ENCODE data around the gene CACNA1B. TPM values are rescaled to one million over a fixed set of nuclear protein-coding genes. Genes with fewer than 3 reads are reported as not detected.

CACNA1B gene
- total and polyA plus RNA-seq, 8 donors = 0.03 to 2.2 (median 0.51) TPM; not detected in 2

- Histone ChIP-seq H3K27ac (no peak overlapping the region), H3K27me3 (peaks cover 0 to 67% (median 34%) of the 10 kb centered on the region in 3 donors), H3K4me1 (peaks cover 5 to 15% (median 12%) of the 10 kb centered on the region in 4 donors), H3K36me3 (no peaks in the 10 kb centered on the region), H3K4me3 (peak overlapping the region; percentile 3 to 26 (median 15)), H3K9me3 (no peaks in the 10 kb centered on the region)
- TF ChIP-seq POLR2A (IDR thresholded peaks at IDR 0.05) (no peak), EP300 (IDR thresholded peaks at IDR 0.05) (no peak)
- DNase-seq = peak; percentile 13 to 30
- intact Hi-C loops (cut with DNase I; ENCODE audit: low total_unique reads) = no loop called here
- WGBS, 5 donors = 2 to 8% (median 5%) methylated on average over 13 to 67 of the region's 69 CpGs
Measured at GRCh38 chr9:138022756-138023393, 145.3 kb downstream of the CACNA1B start.

DNA sequence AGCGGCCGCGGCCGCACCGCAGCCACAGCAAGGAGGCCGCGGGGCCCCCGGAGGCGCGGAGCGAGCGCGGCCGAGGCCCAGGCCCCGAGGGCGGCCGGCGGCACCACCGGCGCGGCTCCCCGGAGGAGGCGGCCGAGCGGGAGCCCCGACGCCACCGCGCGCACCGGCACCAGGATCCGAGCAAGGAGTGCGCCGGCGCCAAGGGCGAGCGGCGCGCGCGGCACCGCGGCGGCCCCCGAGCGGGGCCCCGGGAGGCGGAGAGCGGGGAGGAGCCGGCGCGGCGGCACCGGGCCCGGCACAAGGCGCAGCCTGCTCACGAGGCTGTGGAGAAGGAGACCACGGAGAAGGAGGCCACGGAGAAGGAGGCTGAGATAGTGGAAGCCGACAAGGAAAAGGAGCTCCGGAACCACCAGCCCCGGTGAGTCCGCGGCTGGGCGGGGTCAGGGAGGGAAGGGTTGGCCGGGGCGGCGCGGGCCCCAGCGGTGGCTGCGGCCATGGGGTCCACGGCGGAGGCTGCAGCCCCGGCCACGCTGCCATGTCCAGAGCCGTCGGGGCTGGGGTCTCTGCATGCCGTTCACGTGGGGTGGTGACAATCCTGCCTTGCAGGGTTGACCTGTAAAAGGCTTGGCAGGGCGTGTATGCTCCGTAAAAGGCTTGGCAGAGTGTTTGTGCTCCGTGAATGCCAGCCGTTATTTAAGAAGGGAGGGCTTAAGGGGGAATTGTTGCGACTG is 146.0 kb downstream of the CACNA1B start:
- H3K36me3 ChIP-seq = no peaks in the 10 kb centered on the region
- intact Hi-C loops (cut with DNase I; ENCODE audit: low total_unique reads) = no loop called here
- H3K27me3 ChIP-seq = peaks cover 0 to 67% (median 34%) of the 10 kb centered on the region in 3 donors
- DNase-seq = peak; percentile 2 to 17
- peaks cover 0 to 1% (median 0%) of the 10 kb centered on the region in 4 donors for H3K9me3 ChIP-seq
- H3K4me1 ChIP-seq = peaks cover 5 to 15% (median 12%) of the 10 kb centered on the region in 4 donors
- H3K4me3 ChIP-seq = peak overlapping the region in 2 of 4 donors; percentile 3 to 26
- TF ChIP-seq CTCF (IDR thresholded peaks at IDR 0.05) (no peak), POLR2AphosphoS5 (IDR thresholded peaks at IDR 0.05) (no peak), EP300 (IDR thresholded peaks at IDR 0.05) (no peak), POLR2A (IDR thresholded peaks at IDR 0.05) (no peak)
- no peak overlapping the region for H3K27ac ChIP-seq
- WGBS, 5 donors = 4 to 8% (median 5%) methylated on average over 18 to 84 of the region's 84 CpGs

GRCh38 chr9:138024131-138024530 is 146.5 kb downstream of the CACNA1B start:
- peaks cover 0 to 67% (median 34%) of the 10 kb centered on the region in 3 donors for H3K27me3 ChIP-seq
- DNase-seq = peak in 1 of 2 donors; percentile 17
- TF ChIP-seq CTCF (IDR thresholded peaks at IDR 0.05) = no peak
- TF ChIP-seq POLR2AphosphoS5 (IDR thresholded peaks at IDR 0.05) = no peak
- TF ChIP-seq POLR2A (IDR thresholded peaks at IDR 0.05) = no peak
- H3K4me1 ChIP-seq = peaks cover 5 to 15% (median 12%) of the 10 kb centered on the region in 4 donors
- H3K27ac ChIP-seq = no peak overlapping the region
- intact Hi-C loops (cut with DNase I; ENCODE audit: low total_unique reads) = no loop called here
- no peaks in the 10 kb centered on the region for H3K36me3 ChIP-seq
- H3K4me3 ChIP-seq = no peak overlapping the region
- 86 to 95% (median 88%) methylated on average over 9 of the region's 9 CpGs for WGBS, 5 donors
- H3K9me3 ChIP-seq = peaks cover 0 to 4% (median 0%) of the 10 kb centered on the region in 4 donors

- peaks cover 5 to 15% (median 12%) of the 10 kb centered on the region in 4 donors for H3K4me1 ChIP-seq
- peak in 1 of 2 donors; percentile 19 for DNase-seq
- H3K9me3 ChIP-seq = peaks cover 0 to 4% (median 0%) of the 10 kb centered on the region in 4 donors
- H3K4me3 ChIP-seq = no peak overlapping the region
- no peaks in the 10 kb centered on the region for H3K36me3 ChIP-seq
- WGBS, 5 donors = 83 to 96% (median 92%) methylated on average over 8 to 11 of the region's 11 CpGs
- intact Hi-C loops (cut with DNase I; ENCODE audit: low total_unique reads) = no loop called here
- peaks cover 0 to 67% (median 34%) of the 10 kb centered on the region in 3 donors for H3K27me3 ChIP-seq
- TF ChIP-seq POLR2AphosphoS5 (IDR thresholded peaks at IDR 0.05) (no peak), POLR2A (IDR thresholded peaks at IDR 0.05) (no peak), CTCF (IDR thresholded peaks at IDR 0.05) (no peak), EP300 (IDR thresholded peaks at IDR 0.05) (no peak)
- H3K27ac ChIP-seq = no peak overlapping the region
Measured at GRCh38 chr9:138024831-138025291, 147.3 kb downstream of the CACNA1B start.
